K562 (cell line): ENCODE measurements around the gene SVIL.

Experiments
- ELF4 ChIP-seq: fragments of 450-650 bp; formaldehyde crosslinking; IDR thresholded peaks from 2 replicates; pipeline ENCODE4 v1.4.0; 2022; ENCODE audit warnings: missing genetic modification characterization
- FOXJ3 ChIP-seq: sonication (generic); formaldehyde crosslinking; IDR thresholded peaks from 2 replicates; pipeline ENCODE4 v1.4.0; 2020; ENCODE audit warnings: mild to moderate bottlenecking, missing genetic modification reagents
- HLTF ChIP-seq: fragments of 450-650 bp; IDR thresholded peaks from 2 replicates; pipeline ENCODE4 v1.6.1; 2016
- HNRNPK ChIP-seq: fragments of 200-400 bp; formaldehyde crosslinking; IDR thresholded peaks from one replicate; pipeline ENCODE4 v1.6.1; 2018; ENCODE audit warnings: mild to moderate bottlenecking, low read depth, low read length; ENCODE audit not compliant: poor library complexity, severe bottlenecking
- KLF13 ChIP-seq: fragments of 450-650 bp; IDR thresholded peaks from 2 replicates; pipeline ENCODE4 v1.6.1; 2016; ENCODE audit warnings: missing genetic modification characterization, low read depth, mild to moderate bottlenecking, missing compliant biosample characterization, moderate library complexity, borderline replicate concordance
- MCM2 ChIP-seq: fragments of 450-650 bp; IDR thresholded peaks from 2 replicates; pipeline ENCODE4 v1.6.1; 2017; ENCODE audit warnings: low read depth, mild to moderate bottlenecking
- MED1 ChIP-seq: sonication (generic); formaldehyde crosslinking; IDR thresholded peaks from 2 replicates; pipeline ENCODE4 v1.8.1; 2023; ENCODE audit warnings: missing genetic modification reagents, borderline replicate concordance
- NCOA4 ChIP-seq: fragments of 450-650 bp; IDR thresholded peaks from 2 replicates; pipeline ENCODE4 v1.6.1; 2018; ENCODE audit warnings: mild to moderate bottlenecking; ENCODE audit not compliant: partially characterized antibody
- NR2C2 ChIP-seq, 2 experiments: fragments of 200-800 bp in 1 of 2; sonication (Bioruptor generic) in 1 of 2; sonication (generic) in 1 of 2; formaldehyde crosslinking in 1 of 2; IDR thresholded peaks; 2 replicates each; pipeline versions ENCODE4 v1.6.1 to v1.8.0; 2016 to 2022; ENCODE audit warnings: mild to moderate bottlenecking in 1 of 2, missing compliant biosample characterization in 1 of 2, missing genetic modification characterization in 1 of 2, missing genetic modification reagents in 1 of 2
- SREBF2 ChIP-seq: sonication (generic); formaldehyde crosslinking; IDR thresholded peaks from 2 replicates; pipeline ENCODE4 v1.4.0; 2020; ENCODE audit warnings: mild to moderate bottlenecking, missing genetic modification reagents
- TCF3 ChIP-seq: sonication (generic); formaldehyde crosslinking; IDR thresholded peaks from 2 replicates; pipeline ENCODE4 v1.4.0; 2020; ENCODE audit warnings: mild to moderate bottlenecking, missing genetic modification reagents
- TF ChIP-seq, protein P1 (sequence below): fragments of 150-350 bp; conservative IDR thresholded peaks from 2 replicates; pipeline ENCODE4 v1.6.1; 2014; ENCODE audit warnings: low read length
- TF ChIP-seq, protein P2 (sequence below), 3 experiments: IDR thresholded peaks in 2 of 3; conservative IDR thresholded peaks in 1 of 3; 2 replicates each; pipeline ENCODE4 v1.5.1; 2011 to 2012; ENCODE audit warnings: low read length in 3 of 3, mild to moderate bottlenecking in 3 of 3, control low read depth in 2 of 3, improper control_type of control experiment in 1 of 3, inconsistent platforms in 1 of 3, low read depth in 1 of 3, mixed read lengths in 1 of 3, moderate library complexity in 1 of 3; ENCODE audit not compliant: insufficient read depth in 2 of 3
- TF ChIP-seq, protein P3 (sequence below): fragments of 450-650 bp; IDR thresholded peaks from 2 replicates; pipeline ENCODE4 v1.6.1; 2018; ENCODE audit not compliant: partially characterized antibody

DNA sequence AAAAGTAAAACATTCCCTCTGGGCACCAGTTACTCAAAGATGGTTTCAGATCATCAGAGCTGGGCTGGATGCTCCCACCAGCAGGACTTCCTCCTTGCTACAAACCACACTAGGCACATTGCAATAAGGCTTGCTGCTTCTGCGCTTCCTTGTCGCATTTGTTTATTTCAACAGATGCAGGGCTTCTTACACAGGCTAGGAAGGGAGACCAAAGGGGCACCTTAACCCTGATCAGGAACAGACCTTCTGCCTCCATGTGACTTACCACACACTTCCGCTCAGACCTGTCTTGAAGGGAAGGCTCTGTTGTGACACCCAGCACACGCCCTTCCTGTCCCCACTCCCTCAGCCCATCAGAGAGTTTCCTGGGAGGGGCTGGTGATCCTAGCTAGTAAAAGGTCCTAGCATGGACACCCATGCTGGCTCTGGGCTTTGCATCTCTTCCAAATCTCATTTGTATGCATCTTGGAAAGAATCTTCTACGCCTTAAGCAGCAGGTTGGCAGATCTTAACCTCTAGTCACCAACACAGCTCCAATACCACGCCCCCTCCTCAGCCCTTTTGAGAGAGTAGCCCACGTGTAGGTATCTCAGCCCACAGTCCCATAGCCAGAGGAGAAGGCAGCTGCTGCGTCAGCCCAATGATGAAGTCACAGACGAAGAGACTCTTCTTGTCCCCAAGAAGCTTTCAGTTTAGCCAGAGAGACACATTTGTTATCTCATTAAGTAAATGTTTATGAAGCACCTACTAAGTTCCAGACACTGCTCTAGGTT lies 47.1 kb upstream of the SVIL start:
- TF ChIP-seq FOXJ3 (no peak), MED1 (CRISPR knock-in tag) (no peak), TCF3 (CRISPR knock-in tag) (no peak), HNRNPK (no peak), SREBF2 (CRISPR knock-in tag) (no peak), MCM2 (no peak), NCOA4 (no peak), HLTF (no peak), NR2C2 (CRISPR knock-in tag; IDR thresholded peaks at IDR 0.05) (no peak), NR2C2 (tag; IDR thresholded peaks at IDR 0.05) (no peak), ELF4 (CRISPR knock-in tag) (no peak), KLF13 (no peak)
- TF ChIP-seq, protein P1, sequence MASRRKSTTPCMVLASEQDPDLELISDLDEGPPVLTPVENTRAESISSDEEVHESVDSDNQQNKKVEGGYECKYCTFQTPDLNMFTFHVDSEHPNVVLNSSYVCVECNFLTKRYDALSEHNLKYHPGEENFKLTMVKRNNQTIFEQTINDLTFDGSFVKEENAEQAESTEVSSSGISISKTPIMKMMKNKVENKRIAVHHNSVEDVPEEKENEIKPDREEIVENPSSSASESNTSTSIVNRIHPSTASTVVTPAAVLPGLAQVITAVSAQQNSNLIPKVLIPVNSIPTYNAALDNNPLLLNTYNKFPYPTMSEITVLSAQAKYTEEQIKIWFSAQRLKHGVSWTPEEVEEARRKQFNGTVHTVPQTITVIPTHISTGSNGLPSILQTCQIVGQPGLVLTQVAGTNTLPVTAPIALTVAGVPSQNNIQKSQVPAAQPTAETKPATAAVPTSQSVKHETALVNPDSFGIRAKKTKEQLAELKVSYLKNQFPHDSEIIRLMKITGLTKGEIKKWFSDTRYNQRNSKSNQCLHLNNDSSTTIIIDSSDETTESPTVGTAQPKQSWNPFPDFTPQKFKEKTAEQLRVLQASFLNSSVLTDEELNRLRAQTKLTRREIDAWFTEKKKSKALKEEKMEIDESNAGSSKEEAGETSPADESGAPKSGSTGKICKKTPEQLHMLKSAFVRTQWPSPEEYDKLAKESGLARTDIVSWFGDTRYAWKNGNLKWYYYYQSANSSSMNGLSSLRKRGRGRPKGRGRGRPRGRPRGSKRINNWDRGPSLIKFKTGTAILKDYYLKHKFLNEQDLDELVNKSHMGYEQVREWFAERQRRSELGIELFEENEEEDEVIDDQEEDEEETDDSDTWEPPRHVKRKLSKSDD, result no peak
- TF ChIP-seq, protein P2, sequence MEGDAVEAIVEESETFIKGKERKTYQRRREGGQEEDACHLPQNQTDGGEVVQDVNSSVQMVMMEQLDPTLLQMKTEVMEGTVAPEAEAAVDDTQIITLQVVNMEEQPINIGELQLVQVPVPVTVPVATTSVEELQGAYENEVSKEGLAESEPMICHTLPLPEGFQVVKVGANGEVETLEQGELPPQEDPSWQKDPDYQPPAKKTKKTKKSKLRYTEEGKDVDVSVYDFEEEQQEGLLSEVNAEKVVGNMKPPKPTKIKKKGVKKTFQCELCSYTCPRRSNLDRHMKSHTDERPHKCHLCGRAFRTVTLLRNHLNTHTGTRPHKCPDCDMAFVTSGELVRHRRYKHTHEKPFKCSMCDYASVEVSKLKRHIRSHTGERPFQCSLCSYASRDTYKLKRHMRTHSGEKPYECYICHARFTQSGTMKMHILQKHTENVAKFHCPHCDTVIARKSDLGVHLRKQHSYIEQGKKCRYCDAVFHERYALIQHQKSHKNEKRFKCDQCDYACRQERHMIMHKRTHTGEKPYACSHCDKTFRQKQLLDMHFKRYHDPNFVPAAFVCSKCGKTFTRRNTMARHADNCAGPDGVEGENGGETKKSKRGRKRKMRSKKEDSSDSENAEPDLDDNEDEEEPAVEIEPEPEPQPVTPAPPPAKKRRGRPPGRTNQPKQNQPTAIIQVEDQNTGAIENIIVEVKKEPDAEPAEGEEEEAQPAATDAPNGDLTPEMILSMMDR (IDR thresholded peaks at IDR 0.05 in 2 of 3, conservative IDR thresholded peaks at IDR 0.05 in 1 of 3; ENCODE audit: insufficient read depth in 2 of 3, low read depth in 1 of 3, low read length in 3 of 3), result no peak
- TF ChIP-seq, protein P3, sequence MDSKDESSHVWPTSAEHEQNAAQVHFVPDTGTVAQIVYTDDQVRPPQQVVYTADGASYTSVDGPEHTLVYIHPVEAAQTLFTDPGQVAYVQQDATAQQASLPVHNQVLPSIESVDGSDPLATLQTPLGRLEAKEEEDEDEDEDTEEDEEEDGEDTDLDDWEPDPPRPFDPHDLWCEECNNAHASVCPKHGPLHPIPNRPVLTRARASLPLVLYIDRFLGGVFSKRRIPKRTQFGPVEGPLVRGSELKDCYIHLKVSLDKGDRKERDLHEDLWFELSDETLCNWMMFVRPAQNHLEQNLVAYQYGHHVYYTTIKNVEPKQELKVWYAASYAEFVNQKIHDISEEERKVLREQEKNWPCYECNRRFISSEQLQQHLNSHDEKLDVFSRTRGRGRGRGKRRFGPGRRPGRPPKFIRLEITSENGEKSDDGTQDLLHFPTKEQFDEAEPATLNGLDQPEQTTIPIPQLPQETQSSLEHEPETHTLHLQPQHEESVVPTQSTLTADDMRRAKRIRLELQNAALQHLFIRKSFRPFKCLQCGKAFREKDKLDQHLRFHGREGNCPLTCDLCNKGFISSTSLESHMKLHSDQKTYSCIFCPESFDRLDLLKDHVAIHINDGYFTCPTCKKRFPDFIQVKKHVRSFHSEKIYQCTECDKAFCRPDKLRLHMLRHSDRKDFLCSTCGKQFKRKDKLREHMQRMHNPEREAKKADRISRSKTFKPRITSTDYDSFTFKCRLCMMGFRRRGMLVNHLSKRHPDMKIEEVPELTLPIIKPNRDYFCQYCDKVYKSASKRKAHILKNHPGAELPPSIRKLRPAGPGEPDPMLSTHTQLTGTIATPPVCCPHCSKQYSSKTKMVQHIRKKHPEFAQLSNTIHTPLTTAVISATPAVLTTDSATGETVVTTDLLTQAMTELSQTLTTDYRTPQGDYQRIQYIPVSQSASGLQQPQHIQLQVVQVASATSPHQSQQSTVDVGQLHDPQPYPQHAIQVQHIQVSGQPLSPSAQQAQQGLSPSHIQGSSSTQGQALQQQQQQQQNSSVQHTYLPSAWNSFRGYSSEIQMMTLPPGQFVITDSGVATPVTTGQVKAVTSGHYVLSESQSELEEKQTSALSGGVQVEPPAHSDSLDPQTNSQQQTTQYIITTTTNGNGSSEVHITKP, result no peak
